Stimulated activated effector memory CD8-positive, alpha-beta T cell treated with anti-CD3 and anti-CD28 coated beads, Interleukin-12 subunit alpha, Interleukin-12 subunit beta, amount 100 ng/mL, for 72 hours (primary cell): ENCODE measurements around the gene SH3BP5.
A peak's percentile ranks its signal among the peaks of the same experiment; 100 is the strongest.

ENCODE experiments used
- ATAC-seq: fragments of 150-1000 bp; cut with Tn5 transposase; 2 replicates; pipeline ENCODE4 v1.10.0; 2021
- DNase-seq, 2 donors: peaks; one replicate each; pipeline ENCODE4 v3.0.0; 2021 to 2022; ENCODE audit warnings: low spot score in 2 of 2
- H3K27ac Mint-ChIP-seq: one replicate; pipeline ENCODE4 v1.8.0; 2022; ENCODE audit warnings: mild to moderate bottlenecking, mixed read lengths
- H3K36me3 Mint-ChIP-seq: one replicate; pipeline ENCODE4 v1.8.0; 2022; ENCODE audit warnings: mild to moderate bottlenecking, mixed read lengths
- H3K4me1 Mint-ChIP-seq: one replicate; pipeline ENCODE4 v1.8.0; 2022; ENCODE audit warnings: mixed read lengths
- H3K4me3 Mint-ChIP-seq: one replicate; pipeline ENCODE4 v1.8.0; 2022; ENCODE audit warnings: mild to moderate bottlenecking, mixed read lengths
- H3K9me3 Mint-ChIP-seq: one replicate; pipeline ENCODE4 v1.8.0; 2022; ENCODE audit warnings: mixed read lengths

The SH3BP5 gene

DNA sequence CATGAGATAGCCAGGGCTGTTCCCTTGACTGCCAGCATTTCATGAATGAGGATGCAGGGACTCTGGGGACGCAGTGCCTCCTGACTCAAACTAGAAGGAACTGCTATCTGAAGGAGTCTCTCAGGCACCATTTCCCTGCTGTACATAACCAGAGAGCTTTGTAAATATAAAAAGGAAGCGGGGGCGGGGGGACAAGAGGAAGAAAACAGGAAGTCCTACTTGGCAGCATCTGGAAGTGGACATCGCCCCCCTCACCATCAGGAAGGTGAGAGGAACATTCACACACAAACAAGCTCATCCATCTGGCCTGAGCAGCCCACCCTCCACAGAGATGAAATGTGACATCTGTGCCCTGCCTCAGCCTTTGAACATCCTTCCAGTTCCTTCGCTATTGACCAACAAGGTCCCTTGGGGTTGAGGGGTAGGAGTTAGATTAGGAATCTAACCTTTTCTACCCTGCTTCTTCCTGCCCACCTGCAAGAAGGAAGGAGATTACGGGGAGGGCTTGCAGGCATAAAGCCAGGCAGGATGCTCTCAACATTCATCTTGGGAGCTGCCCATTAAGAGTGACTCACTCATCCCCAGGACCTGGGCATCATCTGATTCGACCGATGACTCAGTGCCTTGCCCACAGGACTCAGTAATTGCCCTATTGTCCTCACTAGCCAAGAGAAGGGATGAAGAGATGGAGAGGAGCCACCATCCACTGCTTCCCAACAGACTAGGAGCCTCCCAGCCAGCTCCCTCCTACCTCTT is 31.9 kb downstream of the SH3BP5 start:
- Mint-ChIP-seq H3K36me3 (peaks cover 30% of the 10 kb centered on the region), H3K4me1 (peaks cover 85% of the 10 kb centered on the region), H3K27ac (peak overlapping the region; percentile 75), H3K4me3 (peak overlapping the region; percentile 76), H3K9me3 (no peaks in the 10 kb centered on the region)
- DNase-seq (no peak), ATAC-seq (peak; percentile 51)

DNA sequence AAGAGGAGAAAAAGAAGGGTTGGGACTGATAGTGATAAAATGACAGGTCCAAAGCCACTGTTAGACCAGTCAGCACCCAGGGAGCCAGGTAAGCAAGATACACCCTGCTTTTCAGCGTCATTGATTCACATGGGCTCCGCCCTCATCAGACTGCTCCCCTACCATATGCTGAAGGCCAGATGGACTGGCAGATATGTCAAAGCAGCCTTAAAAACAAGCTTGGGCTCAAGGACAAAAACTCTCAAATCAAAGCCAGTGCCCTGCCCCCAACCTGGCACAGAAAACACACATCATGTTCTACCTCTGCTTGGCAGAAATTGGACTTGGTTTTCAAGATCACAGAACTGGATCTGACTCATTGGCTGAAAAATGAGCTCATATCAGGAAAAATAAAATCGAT is 33.4 kb downstream of the SH3BP5 start:
- H3K36me3 Mint-ChIP-seq: peaks cover 30% of the 10 kb centered on the region
- H3K9me3 Mint-ChIP-seq: no peaks in the 10 kb centered on the region
- DNase-seq (no peak), ATAC-seq (peak; percentile 36)
- H3K4me1 Mint-ChIP-seq: peaks cover 87% of the 10 kb centered on the region
- H3K4me3 Mint-ChIP-seq: peak overlapping the region; percentile 2
- H3K27ac Mint-ChIP-seq: peak overlapping the region; percentile 43

DNA sequence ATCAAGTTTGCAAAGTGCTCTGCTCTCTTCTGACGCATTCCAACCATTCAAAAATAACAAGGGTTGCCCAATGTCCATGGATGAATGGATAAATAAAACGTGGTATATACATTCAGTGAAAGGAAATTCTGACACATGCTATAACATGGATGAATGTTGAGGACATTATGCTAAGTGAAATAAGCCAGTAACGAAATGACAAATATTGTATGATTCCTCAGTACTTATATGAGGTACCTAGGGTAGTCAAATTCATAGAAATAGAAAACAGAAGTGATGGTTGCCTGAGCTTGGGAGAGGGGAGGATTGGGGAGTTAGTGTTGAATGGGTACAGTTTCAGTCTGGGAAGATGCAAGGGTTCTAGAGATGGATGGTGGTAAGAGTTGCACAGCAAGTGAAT is 33.9 kb downstream of the SH3BP5 start:
- peaks cover 82% of the 10 kb centered on the region for H3K4me1 Mint-ChIP-seq
- peaks cover 28% of the 10 kb centered on the region for H3K36me3 Mint-ChIP-seq
- H3K27ac Mint-ChIP-seq: peak overlapping the region; percentile 43

DNA sequence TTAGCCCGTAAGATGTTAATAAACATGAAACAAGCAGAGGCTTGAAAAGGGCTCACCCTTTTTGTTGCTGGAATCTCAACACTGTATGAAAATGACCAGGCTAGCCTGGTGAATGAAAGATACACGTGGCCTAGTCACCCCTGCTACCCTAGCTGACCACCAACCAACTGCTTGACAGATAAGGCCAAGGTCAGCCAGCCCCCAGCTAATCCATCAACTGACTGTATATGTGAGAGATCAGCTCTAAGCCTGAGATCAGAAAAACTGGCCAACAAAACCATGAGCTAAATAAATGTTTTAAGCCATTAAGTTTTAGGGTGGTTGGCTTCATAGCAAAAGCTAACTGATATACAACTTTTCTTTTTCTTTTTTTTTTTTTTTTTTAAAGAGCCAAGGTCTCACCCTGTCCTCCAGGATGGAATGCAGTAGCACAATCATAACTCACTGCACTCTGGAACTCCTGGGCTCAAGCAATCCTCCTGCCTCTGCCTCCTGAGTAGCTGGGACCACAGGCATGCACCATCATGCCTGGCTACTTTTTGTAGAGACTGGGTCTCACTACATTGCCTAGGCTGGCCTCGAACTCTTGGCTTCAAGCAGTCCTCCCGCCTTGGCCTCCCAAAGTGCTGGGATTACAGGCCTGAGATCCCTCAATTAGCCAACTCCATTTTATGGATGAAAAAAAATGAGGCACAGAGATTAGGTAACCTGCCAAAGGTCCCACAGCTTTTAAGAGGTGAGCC is 34.6 kb downstream of the SH3BP5 start:
- peak overlapping the region; percentile 43 for H3K27ac Mint-ChIP-seq
- no peak overlapping the region for H3K4me3 Mint-ChIP-seq
- no peak for DNase-seq
- no peak for ATAC-seq
- no peaks in the 10 kb centered on the region for H3K9me3 Mint-ChIP-seq
- peaks cover 80% of the 10 kb centered on the region for H3K4me1 Mint-ChIP-seq
- peaks cover 21% of the 10 kb centered on the region for H3K36me3 Mint-ChIP-seq

More for the DNA sequence above, 33.9 kb downstream of the SH3BP5 start:
- DNase-seq (no peak), ATAC-seq (peak; percentile 88)
- Mint-ChIP-seq H3K9me3 (no peaks in the 10 kb centered on the region), H3K4me3 (peak overlapping the region; percentile 2)

DNA sequence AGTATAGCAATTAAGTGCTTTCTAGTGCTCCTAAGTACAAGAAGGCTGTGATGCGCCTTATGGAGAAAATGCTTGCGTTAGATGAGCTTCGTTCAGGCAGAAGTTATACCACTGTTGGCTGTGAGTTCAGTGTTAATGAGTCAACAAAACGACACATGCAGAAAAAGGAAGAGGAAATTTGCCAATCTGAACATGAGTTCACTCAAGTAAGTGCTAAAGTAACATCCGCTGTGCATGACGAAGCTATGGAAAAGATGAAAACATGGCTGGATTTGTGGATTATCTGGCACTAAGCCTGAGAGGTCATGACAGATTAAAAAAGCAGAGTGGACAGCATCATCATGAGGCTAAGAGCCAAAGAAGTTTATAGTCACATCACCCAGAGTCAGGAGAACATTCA is 36.9 kb downstream of the SH3BP5 start:
- no peak for DNase-seq
- peaks cover 79% of the 10 kb centered on the region for H3K4me1 Mint-ChIP-seq
- H3K27ac Mint-ChIP-seq: no peak overlapping the region
- no peaks in the 10 kb centered on the region for H3K9me3 Mint-ChIP-seq
- ATAC-seq: no peak
- H3K4me3 Mint-ChIP-seq: no peak overlapping the region
- peaks cover 24% of the 10 kb centered on the region for H3K36me3 Mint-ChIP-seq

DNA sequence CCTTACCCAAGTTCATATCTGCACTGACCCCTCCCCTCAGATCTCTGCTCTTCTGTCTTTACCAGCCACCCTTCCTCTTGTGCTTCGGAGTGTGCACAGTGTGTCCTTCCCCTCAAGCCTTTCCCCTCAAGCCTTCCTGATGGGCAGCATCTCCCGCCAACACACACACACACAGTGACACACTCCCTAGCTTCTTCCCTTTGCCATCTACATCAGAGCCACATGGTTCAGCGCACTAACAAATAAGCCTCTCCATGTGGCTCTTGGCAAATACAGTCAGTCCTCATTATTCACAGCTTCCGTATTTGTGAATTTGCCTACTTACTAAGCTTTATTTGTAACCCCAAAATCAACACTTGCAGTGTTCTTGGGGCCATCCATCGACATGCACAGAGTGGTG is 37.5 kb downstream of the SH3BP5 start:
- DNase-seq (no peak), ATAC-seq (no peak)
- peak overlapping the region; percentile 60 for H3K27ac Mint-ChIP-seq
- peaks cover 19% of the 10 kb centered on the region for H3K36me3 Mint-ChIP-seq
- H3K9me3 Mint-ChIP-seq: no peaks in the 10 kb centered on the region
- no peak overlapping the region for H3K4me3 Mint-ChIP-seq
- peaks cover 77% of the 10 kb centered on the region for H3K4me1 Mint-ChIP-seq

DNA sequence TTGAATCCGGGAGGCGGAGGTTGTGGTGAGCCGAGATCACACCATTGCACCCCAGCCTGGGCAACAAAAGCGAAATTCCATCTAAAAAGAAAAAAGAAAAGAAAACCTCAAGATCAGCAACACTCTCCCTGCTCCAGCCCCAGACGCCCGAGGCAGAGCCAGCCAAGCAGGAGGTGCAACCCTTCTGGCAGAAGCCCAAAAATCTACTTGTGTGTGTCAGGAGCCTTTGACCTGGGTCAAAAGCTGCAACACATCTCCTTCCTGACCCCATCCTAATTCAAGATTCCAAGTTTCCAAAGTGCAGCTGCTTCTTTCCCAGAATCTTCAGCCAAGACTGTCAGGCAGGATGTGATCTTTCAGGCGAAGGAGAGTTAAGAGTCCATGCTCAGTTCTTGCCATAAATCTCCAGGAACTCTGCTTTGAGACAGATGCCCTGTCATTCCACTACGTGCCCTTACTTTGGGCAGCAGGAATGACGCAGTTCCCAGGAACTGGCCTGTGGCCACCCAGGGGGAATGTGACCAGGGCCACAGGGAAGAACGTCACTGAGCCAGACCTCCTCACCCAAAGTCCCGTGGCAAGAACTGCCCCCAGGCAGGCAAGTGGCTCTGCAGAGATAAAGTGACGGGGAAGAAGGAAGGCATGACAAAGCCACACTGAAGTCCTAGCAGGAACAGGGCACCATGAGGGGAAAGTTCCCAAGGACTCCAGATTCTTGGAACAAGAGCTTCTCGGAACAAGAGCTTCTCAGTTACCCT is 39.4 kb downstream of the SH3BP5 start:
- no peaks in the 10 kb centered on the region for H3K9me3 Mint-ChIP-seq
- H3K27ac Mint-ChIP-seq: peak overlapping the region; percentile 81
- ATAC-seq (no peak), DNase-seq (no peak)
- H3K4me1 Mint-ChIP-seq: peaks cover 85% of the 10 kb centered on the region
- H3K4me3 Mint-ChIP-seq: peak overlapping the region; percentile 56
- H3K36me3 Mint-ChIP-seq: peaks cover 22% of the 10 kb centered on the region

DNA sequence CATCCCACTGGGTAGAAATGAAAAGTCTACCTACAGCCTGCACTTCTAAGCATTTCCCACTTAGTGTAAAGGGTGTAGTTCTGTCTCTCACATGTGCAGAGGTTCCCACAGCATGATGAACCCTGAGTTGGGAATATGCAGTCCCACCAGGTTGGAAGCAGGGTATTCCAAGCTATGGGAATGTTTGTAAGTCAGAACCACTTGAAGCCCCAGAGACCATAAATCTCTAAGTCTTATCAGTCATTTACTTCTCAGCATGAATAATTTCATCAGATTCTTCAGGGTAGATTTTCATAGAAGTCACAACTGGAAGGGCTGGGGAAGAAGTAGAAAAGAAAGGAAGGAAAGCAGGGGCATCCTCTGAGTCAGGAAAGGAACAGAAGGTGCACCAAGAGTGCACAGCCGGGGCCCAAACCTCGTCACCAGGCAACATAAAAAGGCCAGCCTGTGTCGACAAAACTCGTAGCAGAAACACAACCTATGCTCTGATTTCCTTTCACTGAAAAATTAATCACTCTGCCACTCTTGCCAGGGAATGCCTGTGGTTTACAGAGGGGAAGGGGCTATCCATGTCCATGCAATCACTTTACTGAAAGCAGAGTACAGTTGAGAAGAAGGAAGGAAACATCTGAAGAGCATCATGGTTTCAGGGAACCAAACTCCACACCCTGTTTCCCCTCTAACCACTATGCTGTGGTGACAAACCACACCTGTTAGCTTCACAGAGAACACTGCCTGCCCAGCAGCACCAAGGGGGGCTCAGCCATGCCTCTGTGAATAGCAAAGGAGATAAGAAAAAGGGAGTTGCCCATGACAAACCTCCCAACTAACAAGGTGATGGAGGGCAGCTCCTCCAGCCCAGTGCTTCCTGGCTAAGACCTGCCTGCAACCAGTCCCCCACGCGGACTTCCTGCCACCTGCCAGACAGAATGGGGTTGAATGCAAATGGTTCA is 40.5 kb downstream of the SH3BP5 start:
- Mint-ChIP-seq H3K4me3 (peak overlapping the region; percentile 56), H3K9me3 (no peaks in the 10 kb centered on the region), H3K4me1 (peaks cover 83% of the 10 kb centered on the region), H3K36me3 (peaks cover 16% of the 10 kb centered on the region), H3K27ac (peak overlapping the region; percentile 81)
- peak; percentile 93 for ATAC-seq
- peak; percentile 38 to 85 for DNase-seq

DNA sequence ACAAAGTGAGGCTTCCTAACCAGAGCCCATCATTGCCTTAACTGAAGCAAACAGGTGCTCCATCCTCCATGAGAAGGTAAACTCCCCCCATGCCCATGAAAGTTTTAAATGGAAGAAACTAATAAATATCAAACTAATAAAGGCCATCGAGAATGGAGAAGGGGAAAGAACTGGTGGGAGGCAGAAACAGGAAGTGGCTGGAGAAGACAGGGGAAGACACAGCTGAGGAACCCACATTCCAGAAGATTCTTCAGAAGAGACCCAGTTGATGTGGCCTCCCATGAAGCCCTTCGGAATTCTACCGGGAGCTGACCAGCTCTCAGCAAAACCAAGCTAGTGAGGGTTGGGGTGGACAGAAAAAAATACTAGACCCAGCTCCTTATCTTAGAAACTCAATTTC is 41.6 kb downstream of the SH3BP5 start:
- Mint-ChIP-seq H3K4me3 (peak overlapping the region; percentile 44), H3K36me3 (peaks cover 19% of the 10 kb centered on the region), H3K9me3 (no peaks in the 10 kb centered on the region), H3K4me1 (peaks cover 86% of the 10 kb centered on the region), H3K27ac (peak overlapping the region; percentile 87)
- no peak for DNase-seq
- no peak for ATAC-seq

DNA sequence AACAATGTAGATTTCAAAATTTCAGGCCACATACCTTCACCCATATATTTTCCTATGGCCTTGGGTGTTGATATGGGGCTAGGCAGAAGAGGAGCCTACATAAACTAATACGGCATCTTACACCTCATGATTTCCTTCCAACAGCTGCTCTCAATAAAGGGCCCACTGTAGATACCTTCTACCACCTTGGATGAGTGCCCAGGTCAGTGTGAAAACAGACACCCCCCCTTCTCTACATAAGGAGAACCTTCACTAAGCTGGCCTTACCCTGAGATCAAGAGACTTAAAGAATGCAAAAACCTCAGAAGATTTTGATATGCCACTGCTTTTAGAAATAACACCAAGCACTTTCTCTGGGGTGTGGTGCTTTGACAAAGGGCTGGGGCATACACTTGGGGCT is 42.7 kb downstream of the SH3BP5 start:
- Mint-ChIP-seq H3K4me1 (peaks cover 83% of the 10 kb centered on the region), H3K36me3 (peaks cover 22% of the 10 kb centered on the region), H3K4me3 (peak overlapping the region; percentile 44), H3K27ac (peak overlapping the region; percentile 48), H3K9me3 (no peaks in the 10 kb centered on the region)
- DNase-seq: no peak
- no peak for ATAC-seq

DNA sequence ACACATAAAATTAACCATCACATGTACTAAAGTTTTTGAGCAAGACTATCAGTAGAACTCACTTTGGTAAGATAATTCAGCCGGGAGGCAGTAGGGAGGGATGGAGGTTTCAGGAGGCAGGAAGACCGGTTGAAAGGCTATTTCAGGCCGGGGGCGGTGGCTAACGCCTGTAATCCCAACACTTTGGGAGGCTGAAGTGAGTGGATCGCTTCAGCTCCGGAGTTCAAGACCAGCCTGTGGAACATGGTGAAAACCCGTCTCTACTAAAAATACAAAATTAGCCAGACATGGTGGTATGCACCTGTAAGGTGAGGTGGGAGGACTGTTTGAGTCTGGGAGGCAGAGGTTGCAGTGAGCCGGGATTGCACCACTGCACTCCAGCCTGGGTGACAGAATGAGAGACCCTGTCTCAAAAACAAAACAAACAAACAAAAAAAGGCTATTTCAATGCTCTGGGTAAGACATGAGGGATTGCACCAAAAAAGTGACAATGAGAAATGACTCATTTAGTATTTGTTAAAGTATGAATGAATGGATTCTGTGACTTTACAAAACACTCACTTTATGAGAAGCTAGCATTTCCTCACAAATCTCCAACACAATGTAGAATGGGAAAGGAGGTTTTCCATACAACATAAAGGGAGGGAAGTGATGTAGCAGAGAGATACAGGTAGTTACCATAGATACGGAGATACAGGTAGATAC is 43.9 kb downstream of the SH3BP5 start:
- H3K36me3 Mint-ChIP-seq: peaks cover 22% of the 10 kb centered on the region
- no peak overlapping the region for H3K4me3 Mint-ChIP-seq
- H3K9me3 Mint-ChIP-seq: no peaks in the 10 kb centered on the region
- ATAC-seq (no peak), DNase-seq (no peak)
- H3K27ac Mint-ChIP-seq: peak overlapping the region; percentile 75
- H3K4me1 Mint-ChIP-seq: peaks cover 88% of the 10 kb centered on the region

DNA sequence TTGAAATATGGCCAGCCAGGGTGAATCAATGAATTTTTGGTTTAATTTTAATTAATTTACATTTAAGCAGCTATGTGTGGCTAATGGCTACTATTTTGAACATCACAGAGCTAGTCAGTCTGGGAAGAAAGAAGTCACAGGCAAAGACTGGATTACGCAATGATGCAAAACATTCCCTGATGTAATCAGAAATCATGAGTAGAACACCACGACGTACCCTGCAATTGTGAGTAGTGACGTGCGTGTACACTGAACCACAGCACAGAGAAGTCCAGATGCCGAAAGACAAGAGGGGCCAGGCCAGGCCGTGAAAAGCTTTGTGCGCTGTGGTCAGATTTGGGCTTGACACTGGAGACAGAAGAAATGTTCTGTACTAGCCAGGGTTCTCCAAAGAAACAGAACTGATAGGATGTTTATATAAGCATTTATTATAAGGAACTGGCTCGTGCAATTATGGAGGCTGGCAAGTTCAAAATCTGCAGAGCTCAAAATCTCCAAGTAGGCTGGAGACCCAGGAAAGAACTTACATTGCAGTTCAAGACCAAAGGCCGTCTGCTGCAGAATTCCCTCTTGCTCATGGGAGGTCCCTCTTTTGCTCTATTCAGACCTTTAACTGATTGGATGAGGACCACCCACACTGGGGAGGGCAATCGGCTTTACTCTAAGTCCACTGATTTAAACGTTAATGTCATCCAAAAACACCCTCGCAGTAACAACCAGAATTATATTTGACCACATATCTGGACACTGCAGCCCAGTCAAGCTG is 44.6 kb downstream of the SH3BP5 start:
- Mint-ChIP-seq H3K36me3 (peaks cover 22% of the 10 kb centered on the region), H3K27ac (peak overlapping the region; percentile 75)
- ATAC-seq: no peak

DNA sequence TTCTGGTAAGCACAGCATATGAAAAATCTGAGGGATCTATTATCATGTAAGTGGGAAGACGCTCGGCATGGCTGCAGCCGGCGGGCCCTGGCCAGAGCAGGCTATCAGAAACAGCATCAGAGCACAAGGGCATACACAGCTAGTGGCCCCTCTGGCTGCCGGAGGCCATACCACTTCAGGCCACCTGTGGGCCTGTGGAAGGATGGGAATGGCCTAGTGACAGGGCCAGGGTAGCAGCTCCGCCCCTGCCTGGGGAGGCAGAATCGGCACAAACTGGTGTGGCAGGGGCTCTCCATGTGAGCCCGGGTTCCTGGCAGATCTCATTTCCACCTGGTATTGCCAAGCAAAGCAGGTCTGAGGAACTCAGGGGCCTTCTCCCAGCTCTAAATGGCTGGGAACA is 46.4 kb downstream of the SH3BP5 start:
- Mint-ChIP-seq H3K9me3 (no peaks in the 10 kb centered on the region), H3K4me3 (no peak overlapping the region), H3K27ac (peak overlapping the region; percentile 56), H3K4me1 (peaks cover 81% of the 10 kb centered on the region), H3K36me3 (peaks cover 12% of the 10 kb centered on the region)
- no peak for ATAC-seq
- no peak for DNase-seq

More for the DNA sequence above, 44.6 kb downstream of the SH3BP5 start:
- no peaks in the 10 kb centered on the region for H3K9me3 Mint-ChIP-seq
- DNase-seq: no peak
- no peak overlapping the region for H3K4me3 Mint-ChIP-seq
- H3K4me1 Mint-ChIP-seq: peaks cover 89% of the 10 kb centered on the region
